HL-60 (cell line): Measurements from ENCODE around the gene CASS4.

Experiments
- CTCF ChIP-seq: IDR thresholded peaks from one replicate; pipeline ENCODE4 v1.5.1; 2011; ENCODE audit warnings: low read length, control low read depth, inconsistent platforms; ENCODE audit not compliant: insufficient read depth
- GABPA ChIP-seq: IDR thresholded peaks from 2 replicates; pipeline ENCODE4 v1.6.1; 2012; ENCODE audit warnings: low read depth
- POLR2AphosphoS5 ChIP-seq: IDR thresholded peaks from 2 replicates; pipeline ENCODE4 v1.6.1; 2012; ENCODE audit warnings: low read depth
- REST ChIP-seq: IDR thresholded peaks from 2 replicates; pipeline ENCODE4 v1.6.1; 2012; ENCODE audit warnings: low read depth; ENCODE audit not compliant: insufficient replicate concordance
- SPI1 ChIP-seq: IDR thresholded peaks from 2 replicates; pipeline ENCODE4 v1.6.1; 2012; ENCODE audit warnings: low read depth, mild to moderate bottlenecking, borderline replicate concordance

DNA sequence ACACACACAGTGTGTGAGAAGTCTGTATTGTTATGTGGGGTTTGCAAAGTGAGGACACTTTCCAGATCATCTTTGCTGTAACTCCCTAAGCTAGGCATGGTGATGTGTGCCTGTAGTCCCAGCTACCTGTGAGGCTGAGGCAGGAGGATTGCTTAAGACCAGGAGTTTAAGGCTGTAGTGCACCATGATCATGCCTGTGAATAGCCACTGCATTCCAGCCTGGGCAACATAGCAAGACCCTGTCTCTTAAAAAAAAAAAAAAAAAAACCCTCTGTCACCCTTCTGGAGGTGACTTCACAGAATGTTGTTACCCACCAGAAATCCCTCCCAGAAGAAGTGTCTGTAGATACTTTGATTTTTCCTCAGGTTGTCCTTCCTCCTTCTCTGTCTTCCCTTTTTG is 14.9 kb downstream of the CASS4 start:
- TF ChIP-seq REST (no peak), POLR2AphosphoS5 (no peak), CTCF (no peak), SPI1 (no peak), GABPA (no peak)
